ENCODE data around the gene LTBP2. TPM values are rescaled to one million over a fixed set of nuclear protein-coding genes. Genes with fewer than 3 reads are reported as not detected.

The LTBP2 gene
- polyA plus RNA-seq, 1 donor from 2014 or later, result 0.33 TPM

GRCh38 chr14:74589291-74589879 lies 22.7 kb downstream of the LTBP2 start:
- Histone ChIP-seq H4K20me1 (ENCODE audit: insufficient read depth) (no peaks in the 10 kb centered on the region), H2AFZ (ENCODE audit: low read depth, low read length) (no peak overlapping the region), H3K9me3 (ENCODE audit: low read length) (no peaks in the 10 kb centered on the region), H3F3A (ENCODE audit: insufficient read depth, low read length, poor library complexity, severe bottlenecking) (no peaks in the 10 kb centered on the region), H3K27me3 (ENCODE audit: insufficient read depth, low read depth, low read length) (no peaks in the 10 kb centered on the region), H3K4me2 (ENCODE audit: low read length) (no peak overlapping the region), H3K79me2 (replicated peaks; ENCODE audit: insufficient read depth, low read length) (no peaks in the 10 kb centered on the region), H3K9me2 (ENCODE audit: insufficient read depth, low read length) (no peaks in the 10 kb centered on the region), H3K9ac (ENCODE audit: low read length) (no peak overlapping the region), H3K36me3 (ENCODE audit: insufficient read depth, low read length) (no peaks in the 10 kb centered on the region), H3K4me3 (ENCODE audit: low read length) (no peak overlapping the region), H3K27ac (ENCODE audit: low read length) (no peak overlapping the region)
- no peak for TF ChIP-seq SMC3 (conservative IDR thresholded peaks at IDR 0.05; ENCODE audit: poor library complexity)
- TF ChIP-seq CTCF (IDR thresholded peaks at IDR 0.05; ENCODE audit: poor library complexity, severe bottlenecking), result no peak
- no peak for TF ChIP-seq EP300 (conservative IDR thresholded peaks at IDR 0.05; ENCODE audit: poor library complexity, severe bottlenecking)
- TF ChIP-seq EZH2 (IDR thresholded peaks at IDR 0.05; ENCODE audit: borderline replicate concordance, insufficient read depth, low read length, poor library complexity, severe bottlenecking), result no peak
- no peak for TF ChIP-seq TAF1 (IDR thresholded peaks at IDR 0.05; ENCODE audit: low read depth)
- TF ChIP-seq MXI1 (conservative IDR thresholded peaks at IDR 0.05; ENCODE audit: poor library complexity, severe bottlenecking), result no peak
- no peak for TF ChIP-seq REST (IDR thresholded peaks at IDR 0.05; ENCODE audit: borderline replicate concordance)
- TF ChIP-seq RAD21 (conservative IDR thresholded peaks at IDR 0.05), result no peak
- no peak for TF ChIP-seq POLR2AphosphoS5 (IDR thresholded peaks at IDR 0.05)

- H4K20me1 ChIP-seq (ENCODE audit: insufficient read depth), result no peaks in the 10 kb centered on the region
- H3K9me2 ChIP-seq (ENCODE audit: insufficient read depth, low read length), result no peaks in the 10 kb centered on the region
- H3K9ac ChIP-seq (ENCODE audit: low read length), result no peak overlapping the region
- no peaks in the 10 kb centered on the region for H3K9me3 ChIP-seq (ENCODE audit: low read length)
- H2AFZ ChIP-seq (ENCODE audit: low read depth, low read length), result no peak overlapping the region
- H3K27me3 ChIP-seq (ENCODE audit: insufficient read depth, low read depth, low read length), result no peaks in the 10 kb centered on the region
- H3K4me3 ChIP-seq (ENCODE audit: low read length), result no peak overlapping the region
- TF ChIP-seq POLR2AphosphoS5 (IDR thresholded peaks at IDR 0.05) (no peak), TAF1 (IDR thresholded peaks at IDR 0.05; ENCODE audit: low read depth) (no peak), RAD21 (conservative IDR thresholded peaks at IDR 0.05) (no peak), EZH2 (IDR thresholded peaks at IDR 0.05; ENCODE audit: borderline replicate concordance, insufficient read depth, low read length, poor library complexity, severe bottlenecking) (no peak), MXI1 (conservative IDR thresholded peaks at IDR 0.05; ENCODE audit: poor library complexity, severe bottlenecking) (no peak)
- no peak overlapping the region for H3K27ac ChIP-seq (ENCODE audit: low read length)
- no peaks in the 10 kb centered on the region for H3K36me3 ChIP-seq (ENCODE audit: insufficient read depth, low read length)
- no peak overlapping the region for H3K4me2 ChIP-seq (ENCODE audit: low read length)
- no peaks in the 10 kb centered on the region for H3F3A ChIP-seq (ENCODE audit: insufficient read depth, low read length, poor library complexity, severe bottlenecking)
- H3K79me2 ChIP-seq (replicated peaks; ENCODE audit: insufficient read depth, low read length), result no peaks in the 10 kb centered on the region
Observed at GRCh38 chr14:74587363-74587707, 24.7 kb downstream of the LTBP2 start.

All from neural cell (in vitro differentiated cells).